WTC11 (cell line): ENCODE data around the gene MNAT1. TPM values are rescaled to one million over a fixed set of nuclear protein-coding genes. Genes with fewer than 3 reads are reported as not detected.

Experiments
- ATAC-seq: fragments of 200-7000 bp; cut with Tn5 transposase; 2 replicates; pipeline ENCODE4 v1.10.0; 2021; ENCODE audit warnings: mild to moderate bottlenecking, moderate library complexity
- CTCF ChIA-PET: fragments of 300-600 bp; sonication (Branson Sonifier 250); formaldehyde crosslinking; loops from one replicate; lab custom pipeline; 2021; ENCODE audit warnings: antibody characterized with exemption; lab: Charles Lee
- POLR2A ChIA-PET: fragments of 350-600 bp; sonication (Branson Sonifier 250); formaldehyde crosslinking; loops from one replicate; lab custom pipeline; 2021; ENCODE audit warnings: antibody characterized with exemption; lab: Charles Lee
- DNase-seq: peaks from one replicate; pipeline ENCODE4 v3.0.0; 2021; ENCODE audit warnings: low spot score
- H3K27ac Mint-ChIP-seq: 2 replicates; pipeline ENCODE4 v1.8.0; 2021; ENCODE audit warnings: mixed read lengths
- H3K27me3 Mint-ChIP-seq: 2 replicates; pipeline ENCODE4 v1.8.0; 2021; ENCODE audit warnings: low read depth, mild to moderate bottlenecking, moderate library complexity, mixed read lengths
- H3K36me3 Mint-ChIP-seq: 2 replicates; pipeline ENCODE4 v1.8.0; 2021; ENCODE audit warnings: mixed read lengths
- H3K4me1 Mint-ChIP-seq: 2 replicates; pipeline ENCODE4 v1.8.0; 2022; ENCODE audit warnings: mixed read lengths
- H3K4me3 Mint-ChIP-seq: 2 replicates; pipeline ENCODE4 v1.8.0; 2021; ENCODE audit warnings: mild to moderate bottlenecking, moderate library complexity, mixed read lengths
- H3K9me3 Mint-ChIP-seq: 2 replicates; pipeline ENCODE4 v1.8.0; 2021; ENCODE audit warnings: mixed read lengths
- CBFB ChIP-seq: sonication (generic); formaldehyde crosslinking; IDR thresholded peaks from 2 replicates; pipeline ENCODE4 v1.8.1; 2022; ENCODE audit warnings: mild to moderate bottlenecking, low read depth, missing genetic modification reagents
- CDX4 ChIP-seq: fragments of 250-450 bp; sonication (Bioruptor Pico); IDR thresholded peaks from 2 replicates; pipeline ENCODE4 v1.9.0; 2021; ENCODE audit warnings: moderate library complexity, mild to moderate bottlenecking, inconsistent platforms, borderline replicate concordance
- CREB1 ChIP-seq: sonication (generic); formaldehyde crosslinking; IDR thresholded peaks from 2 replicates; pipeline ENCODE4 v1.8.0; 2023; ENCODE audit warnings: mild to moderate bottlenecking, missing genetic modification reagents
- CREM ChIP-seq: sonication (generic); formaldehyde crosslinking; IDR thresholded peaks from 2 replicates; pipeline ENCODE4 v1.8.1; 2022; ENCODE audit warnings: mild to moderate bottlenecking, missing genetic modification reagents, moderate library complexity
- E2F1 ChIP-seq: sonication (generic); formaldehyde crosslinking; IDR thresholded peaks from 2 replicates; pipeline ENCODE4 v1.8.0; 2022; ENCODE audit warnings: mild to moderate bottlenecking, missing genetic modification reagents
- ESRRA ChIP-seq: sonication (generic); formaldehyde crosslinking; IDR thresholded peaks from 2 replicates; pipeline ENCODE4 v1.8.1; 2022; ENCODE audit warnings: mild to moderate bottlenecking, missing genetic modification reagents, borderline replicate concordance
- ETV6 ChIP-seq: sonication (generic); formaldehyde crosslinking; IDR thresholded peaks from 2 replicates; pipeline ENCODE4 v1.8.1; 2022; ENCODE audit warnings: mild to moderate bottlenecking, missing genetic modification reagents
- FOXK1 ChIP-seq: sonication (generic); formaldehyde crosslinking; IDR thresholded peaks from 2 replicates; pipeline ENCODE4 v1.8.0; 2022; ENCODE audit warnings: mild to moderate bottlenecking, moderate library complexity, missing genetic modification reagents
- HMGXB4 ChIP-seq: sonication (generic); formaldehyde crosslinking; IDR thresholded peaks from 2 replicates; pipeline ENCODE4 v1.8.1; 2023; ENCODE audit warnings: mild to moderate bottlenecking, moderate library complexity, missing genetic modification reagents
- NFYB ChIP-seq: sonication (generic); formaldehyde crosslinking; conservative IDR thresholded peaks from 2 replicates; pipeline ENCODE4 v1.8.0; 2022; ENCODE audit warnings: low read depth, missing genetic modification reagents
- NR3C1 ChIP-seq: sonication (generic); formaldehyde crosslinking; conservative IDR thresholded peaks from 2 replicates; pipeline ENCODE4 v1.8.1; 2023; ENCODE audit warnings: low read depth, mild to moderate bottlenecking, missing genetic modification reagents
- SOX15 ChIP-seq: fragments of 250-450 bp; sonication (Bioruptor Pico); IDR thresholded peaks from 2 replicates; pipeline ENCODE4 v1.9.0; 2021; ENCODE audit warnings: mild to moderate bottlenecking
- TEAD1 ChIP-seq: sonication (generic); formaldehyde crosslinking; IDR thresholded peaks from 2 replicates; pipeline ENCODE4 v1.8.0; 2022; ENCODE audit warnings: mild to moderate bottlenecking, missing genetic modification reagents
- TEAD4 ChIP-seq: sonication (generic); formaldehyde crosslinking; IDR thresholded peaks from 2 replicates; pipeline ENCODE4 v1.8.0; 2022; ENCODE audit warnings: mild to moderate bottlenecking, missing genetic modification reagents
- ZNF416 ChIP-seq: fragments of 250-450 bp; sonication (Bioruptor Pico); IDR thresholded peaks from 2 replicates; pipeline ENCODE4 v1.9.0; 2021; ENCODE audit warnings: mild to moderate bottlenecking, inconsistent platforms
- ZNF423 ChIP-seq: fragments of 250-450 bp; sonication (Bioruptor Pico); IDR thresholded peaks from 2 replicates; pipeline ENCODE4 v2.1.2; 2022; ENCODE audit warnings: mild to moderate bottlenecking, moderate library complexity
- ZNF532 ChIP-seq: fragments of 250-450 bp; sonication (Bioruptor Pico); IDR thresholded peaks from 2 replicates; pipeline ENCODE4 v1.9.0; 2021; ENCODE audit warnings: mild to moderate bottlenecking, borderline replicate concordance
- ZNF671 ChIP-seq: fragments of 250-450 bp; sonication (Bioruptor Pico); IDR thresholded peaks from 2 replicates; pipeline ENCODE4 v1.8.0; 2021; ENCODE audit warnings: mild to moderate bottlenecking
- ZSCAN18 ChIP-seq: fragments of 250-450 bp; sonication (Bioruptor Pico); IDR thresholded peaks from 2 replicates; pipeline ENCODE4 v2.1.2; 2022; ENCODE audit warnings: mild to moderate bottlenecking, moderate library complexity
- total RNA-seq: library from RNA; stranded (reverse); gene quantifications from 3 replicates; pipeline ENCODE4 v1.2.3, GENCODE V29; 2021
- TF ChIP-seq, protein P1 (sequence below): sonication (generic); formaldehyde crosslinking; IDR thresholded peaks from 2 replicates; pipeline ENCODE4 v1.8.0; 2022; ENCODE audit warnings: mild to moderate bottlenecking, missing genetic modification reagents
- TF ChIP-seq, protein P2 (sequence below): fragments of 250-450 bp; sonication (Bioruptor Pico); conservative IDR thresholded peaks from 2 replicates; pipeline ENCODE4 v1.9.0; 2021; ENCODE audit warnings: mild to moderate bottlenecking
- TF ChIP-seq, protein P3 (sequence below): sonication (generic); formaldehyde crosslinking; IDR thresholded peaks from 2 replicates; pipeline ENCODE4 v1.8.0; 2023; ENCODE audit warnings: mild to moderate bottlenecking, missing genetic modification reagents

The MNAT1 gene
- total RNA-seq, 1 experiment from 2014 or later: 59.0 TPM

GRCh38 chr14:60944204-60944603 lies 209.6 kb downstream of the MNAT1 start:
- ChIA-PET CTCF (no interaction called here), POLR2A (no interaction called here)
- TF ChIP-seq TEAD4 (CRISPR knock-in tag) (no peak), ETV6 (CRISPR knock-in tag) (no peak), FOXK1 (CRISPR knock-in tag) (no peak), ZNF416 (no peak), TEAD1 (CRISPR knock-in tag) (no peak), NFYB (CRISPR knock-in tag) (no peak), CREB1 (CRISPR knock-in tag) (no peak), SOX15 (no peak), ESRRA (no peak), HMGXB4 (CRISPR knock-in tag) (no peak), ZSCAN18 (CRISPR knock-in tag) (no peak), E2F1 (CRISPR knock-in tag) (no peak)
- TF ChIP-seq, protein P1, sequence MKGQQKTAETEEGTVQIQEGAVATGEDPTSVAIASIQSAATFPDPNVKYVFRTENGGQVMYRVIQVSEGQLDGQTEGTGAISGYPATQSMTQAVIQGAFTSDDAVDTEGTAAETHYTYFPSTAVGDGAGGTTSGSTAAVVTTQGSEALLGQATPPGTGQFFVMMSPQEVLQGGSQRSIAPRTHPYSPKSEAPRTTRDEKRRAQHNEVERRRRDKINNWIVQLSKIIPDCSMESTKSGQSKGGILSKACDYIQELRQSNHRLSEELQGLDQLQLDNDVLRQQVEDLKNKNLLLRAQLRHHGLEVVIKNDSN: no peak
- TF ChIP-seq, protein P2, sequence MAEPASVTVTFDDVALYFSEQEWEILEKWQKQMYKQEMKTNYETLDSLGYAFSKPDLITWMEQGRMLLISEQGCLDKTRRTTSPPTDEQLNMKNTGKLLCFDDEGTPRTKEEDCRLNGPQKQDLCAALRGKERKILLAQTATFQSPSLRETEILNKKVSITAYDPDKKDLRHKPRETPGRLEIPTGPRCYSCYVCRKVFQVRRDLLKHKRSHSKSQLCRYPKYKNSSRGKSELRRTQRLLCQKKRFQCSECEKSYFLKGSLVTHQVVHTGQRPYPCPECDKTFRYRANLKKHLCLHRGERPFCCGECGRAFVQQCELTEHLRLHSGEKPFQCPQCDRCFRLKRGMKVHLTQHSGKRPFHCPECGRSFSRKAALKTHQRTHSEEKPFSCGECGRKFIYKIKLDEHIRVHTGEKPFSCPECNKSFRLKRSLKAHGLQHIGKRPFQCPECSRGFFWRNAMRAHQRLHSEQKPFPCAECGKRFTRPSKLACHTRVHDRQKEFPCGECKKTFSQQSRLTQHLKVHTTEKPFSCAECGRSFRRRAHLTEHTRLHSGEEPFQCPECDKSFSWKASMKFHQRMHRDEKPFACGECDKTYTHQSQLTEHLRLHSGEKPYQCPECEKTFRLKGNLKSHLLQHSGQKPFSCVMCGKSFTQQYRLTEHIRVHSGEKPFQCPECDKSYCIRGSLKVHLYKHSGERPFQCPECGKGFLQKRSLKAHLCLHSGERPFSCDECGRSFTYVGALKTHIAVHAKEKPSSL (CRISPR knock-in tag): no peak
- TF ChIP-seq, protein P3, sequence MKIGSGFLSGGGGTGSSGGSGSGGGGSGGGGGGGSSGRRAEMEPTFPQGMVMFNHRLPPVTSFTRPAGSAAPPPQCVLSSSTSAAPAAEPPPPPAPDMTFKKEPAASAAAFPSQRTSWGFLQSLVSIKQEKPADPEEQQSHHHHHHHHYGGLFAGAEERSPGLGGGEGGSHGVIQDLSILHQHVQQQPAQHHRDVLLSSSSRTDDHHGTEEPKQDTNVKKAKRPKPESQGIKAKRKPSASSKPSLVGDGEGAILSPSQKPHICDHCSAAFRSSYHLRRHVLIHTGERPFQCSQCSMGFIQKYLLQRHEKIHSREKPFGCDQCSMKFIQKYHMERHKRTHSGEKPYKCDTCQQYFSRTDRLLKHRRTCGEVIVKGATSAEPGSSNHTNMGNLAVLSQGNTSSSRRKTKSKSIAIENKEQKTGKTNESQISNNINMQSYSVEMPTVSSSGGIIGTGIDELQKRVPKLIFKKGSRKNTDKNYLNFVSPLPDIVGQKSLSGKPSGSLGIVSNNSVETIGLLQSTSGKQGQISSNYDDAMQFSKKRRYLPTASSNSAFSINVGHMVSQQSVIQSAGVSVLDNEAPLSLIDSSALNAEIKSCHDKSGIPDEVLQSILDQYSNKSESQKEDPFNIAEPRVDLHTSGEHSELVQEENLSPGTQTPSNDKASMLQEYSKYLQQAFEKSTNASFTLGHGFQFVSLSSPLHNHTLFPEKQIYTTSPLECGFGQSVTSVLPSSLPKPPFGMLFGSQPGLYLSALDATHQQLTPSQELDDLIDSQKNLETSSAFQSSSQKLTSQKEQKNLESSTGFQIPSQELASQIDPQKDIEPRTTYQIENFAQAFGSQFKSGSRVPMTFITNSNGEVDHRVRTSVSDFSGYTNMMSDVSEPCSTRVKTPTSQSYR: no peak
- Mint-ChIP-seq H3K9me3 (no peaks in the 10 kb centered on the region), H3K36me3 (no peaks in the 10 kb centered on the region), H3K4me1 (peaks cover 12% of the 10 kb centered on the region), H3K27me3 (no peaks in the 10 kb centered on the region), H3K27ac (no peak overlapping the region), H3K4me3 (no peak overlapping the region)
- DNase-seq: no peak
- ATAC-seq: no peak

GRCh38 chr14:60945984-60946383 lies 211.4 kb downstream of the MNAT1 start:
- no peak for ATAC-seq
- Mint-ChIP-seq H3K9me3 (no peaks in the 10 kb centered on the region), H3K4me1 (peaks cover 8% of the 10 kb centered on the region), H3K36me3 (no peaks in the 10 kb centered on the region), H3K27me3 (no peaks in the 10 kb centered on the region), H3K4me3 (no peak overlapping the region), H3K27ac (peak overlapping the region; percentile 30)
- CTCF ChIA-PET: no interaction called here
- POLR2A ChIA-PET: no interaction called here
- no peak for DNase-seq
- TF ChIP-seq CREM (CRISPR knock-in tag) (no peak), CDX4 (CRISPR knock-in tag) (no peak), ZNF671 (CRISPR knock-in tag) (no peak), NR3C1 (no peak), CREB1 (CRISPR knock-in tag) (no peak), FOXK1 (CRISPR knock-in tag) (no peak), ZNF423 (no peak), ZNF532 (no peak), CBFB (CRISPR knock-in tag) (no peak)
